ENCODE data around the gene RANBP3L.
"Not testable (repeated sequence)": the region's sequence is repeated elsewhere in the genome, so short reads cannot be mapped to it uniquely, and the experiment has no call there.

RANBP3L gene

GRCh38 chr5:36301858-36302603 is at the start of gene RANBP3L:
RANBP3L (minus strand) TSS chr5:36301902; CDS start chr5:36301416, 486 bp downstream.
- no peak for DNase-seq

- no peak for DNase-seq
Measured at GRCh38 chr5:36346896-36347690, 45.4 kb upstream of the RANBP3L start.

GRCh38 chr5:36344899-36345298 is 43.2 kb upstream of the RANBP3L start:
- DNase-seq: no peak

- not testable (repeated sequence) for DNase-seq
Measured at GRCh38 chr5:36341720-36342119, 40.0 kb upstream of the RANBP3L start.

DNA sequence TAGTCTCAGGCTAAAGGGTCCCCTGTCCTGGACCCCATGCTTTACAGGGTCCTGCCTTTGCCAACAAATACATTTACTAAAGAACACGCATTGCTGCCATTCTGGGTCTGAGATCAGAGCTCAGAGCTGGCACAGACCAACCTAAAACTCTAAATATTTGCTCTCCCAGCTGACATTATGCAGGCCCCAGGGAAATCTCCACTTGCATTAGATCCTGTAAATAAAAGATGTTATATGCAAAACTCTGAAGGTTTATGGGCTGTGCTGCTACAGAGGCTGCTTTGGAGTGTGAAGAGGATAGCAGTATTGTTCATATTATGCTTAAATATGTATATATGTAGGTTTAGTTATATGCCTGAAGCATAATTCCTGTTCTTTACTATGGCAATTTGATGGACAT is 35.9 kb upstream of the RANBP3L start:
- no peak for DNase-seq

DNA sequence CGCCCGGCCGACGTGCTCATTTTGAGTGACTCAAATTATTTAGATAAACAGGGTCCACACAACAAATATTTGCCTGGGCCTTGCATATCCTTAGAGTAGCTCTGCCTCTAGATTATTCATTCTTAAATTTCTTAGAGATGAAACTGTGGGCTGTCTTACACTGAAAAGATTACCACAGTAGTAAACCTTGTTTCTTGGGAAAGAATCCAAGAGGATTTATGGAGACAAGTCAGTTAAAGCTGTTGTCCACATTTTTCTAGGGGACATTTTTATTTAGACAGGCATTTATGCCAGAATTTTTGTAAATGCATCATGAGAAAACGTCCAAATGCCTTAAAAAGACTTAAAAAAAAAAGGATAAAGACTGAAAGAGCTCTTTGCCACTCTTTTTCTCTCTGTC is 32.6 kb upstream of the RANBP3L start:
- DNase-seq: no peak

DNA sequence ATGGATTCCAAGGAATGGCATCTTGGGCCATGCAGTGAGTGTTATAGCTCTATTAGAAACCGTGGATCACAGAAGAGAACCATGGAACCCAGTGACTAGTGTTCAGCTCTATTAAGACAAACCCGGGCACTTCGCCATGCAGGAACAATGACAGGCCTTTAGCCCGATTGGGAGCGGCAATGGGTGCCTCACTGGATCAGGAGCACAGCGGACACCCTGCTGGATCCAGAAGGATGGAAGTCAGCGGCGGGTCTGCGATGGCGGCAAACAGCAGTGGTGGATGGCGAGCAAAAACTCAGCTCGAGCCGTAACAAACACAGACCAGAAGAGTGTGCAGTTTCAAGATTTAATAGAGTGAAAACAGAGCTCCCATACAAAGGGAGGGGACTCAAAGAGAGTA is 31.0 kb upstream of the RANBP3L start:
- DNase-seq: not testable (repeated sequence)

DNA sequence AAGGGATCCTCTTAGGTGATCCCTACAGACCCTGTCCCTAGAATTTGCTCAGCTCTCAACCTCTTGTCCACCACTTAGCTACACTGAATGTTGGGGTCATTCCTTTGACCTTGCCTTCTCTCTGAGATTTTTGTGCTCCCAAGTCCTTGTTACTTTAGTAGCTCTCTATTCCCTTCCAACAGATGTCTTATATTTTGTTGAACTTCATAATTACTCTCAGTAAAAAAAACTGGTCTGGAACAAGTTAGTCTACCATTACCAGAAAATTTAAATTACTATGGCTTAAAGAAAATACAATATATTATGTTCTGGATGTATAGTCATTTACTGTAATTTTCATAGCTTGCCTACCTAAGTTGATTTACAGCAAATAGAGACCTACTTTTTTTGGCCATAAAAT is 23.5 kb upstream of the RANBP3L start:
- DNase-seq: no peak

DNA sequence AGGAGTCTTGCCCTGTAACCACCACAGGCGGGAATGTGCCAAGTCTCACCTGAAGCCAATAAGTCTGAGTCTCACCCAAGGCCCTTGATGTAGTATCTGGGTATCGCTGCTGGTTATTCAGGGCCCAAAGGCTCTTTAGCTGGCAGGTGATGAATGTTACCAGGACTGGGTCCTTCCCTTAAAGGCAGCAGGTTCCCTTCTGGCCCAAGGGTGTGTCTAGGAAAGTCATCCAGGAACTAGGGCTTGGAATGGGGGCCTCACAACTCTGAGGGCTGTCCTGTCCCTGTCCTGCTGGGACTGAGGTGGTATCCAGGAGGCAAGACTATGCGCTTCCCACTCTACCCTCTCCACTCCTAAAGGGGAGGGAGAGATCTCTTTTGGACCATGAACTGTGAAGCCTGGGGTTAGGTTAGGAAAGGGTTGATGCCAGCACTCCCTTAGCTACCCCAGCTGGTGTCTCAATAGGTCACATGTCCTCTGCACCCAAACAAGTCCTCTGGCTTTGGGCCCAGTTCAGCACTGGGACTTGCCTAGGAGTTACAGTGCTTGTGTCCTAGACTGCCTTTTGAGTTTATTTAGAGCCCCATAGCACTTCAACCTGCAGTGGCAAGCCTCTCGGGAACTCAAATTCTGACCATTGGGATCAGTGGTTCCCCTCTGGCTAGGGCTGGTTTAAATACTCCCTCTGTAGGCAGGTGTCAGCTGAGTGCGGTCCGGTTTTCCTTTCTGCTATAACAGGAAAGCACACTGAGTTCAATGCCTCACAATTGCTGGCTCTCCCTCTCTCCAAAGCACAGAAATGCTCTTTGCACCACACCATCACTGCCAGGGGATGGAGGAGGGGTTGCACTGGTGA is 22.5 kb upstream of the RANBP3L start:
- DNase-seq: no peak

GRCh38 chr5:36312953-36313672 is 11.4 kb upstream of the RANBP3L start:
- DNase-seq: no peak

DNA sequence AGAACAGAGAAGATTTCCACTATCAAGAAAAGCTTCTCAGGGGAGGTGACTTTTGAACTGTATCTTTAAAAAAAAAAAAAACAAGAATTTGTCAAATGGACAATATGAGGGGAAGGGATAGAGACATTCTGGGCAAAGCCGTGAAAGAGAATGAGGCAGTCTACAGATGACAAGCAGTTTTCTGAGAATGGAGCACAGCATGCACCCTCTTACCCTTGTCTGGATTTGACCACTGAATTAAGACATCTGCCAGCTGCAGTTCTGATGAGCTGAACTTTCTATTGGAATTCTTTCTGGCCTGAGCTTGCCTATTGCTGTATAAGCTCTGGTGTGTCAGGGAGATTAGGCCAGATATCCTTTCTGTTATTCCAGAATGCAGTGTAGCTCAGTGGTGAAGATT is 10.3 kb upstream of the RANBP3L start:
- DNase-seq: no peak

DNA sequence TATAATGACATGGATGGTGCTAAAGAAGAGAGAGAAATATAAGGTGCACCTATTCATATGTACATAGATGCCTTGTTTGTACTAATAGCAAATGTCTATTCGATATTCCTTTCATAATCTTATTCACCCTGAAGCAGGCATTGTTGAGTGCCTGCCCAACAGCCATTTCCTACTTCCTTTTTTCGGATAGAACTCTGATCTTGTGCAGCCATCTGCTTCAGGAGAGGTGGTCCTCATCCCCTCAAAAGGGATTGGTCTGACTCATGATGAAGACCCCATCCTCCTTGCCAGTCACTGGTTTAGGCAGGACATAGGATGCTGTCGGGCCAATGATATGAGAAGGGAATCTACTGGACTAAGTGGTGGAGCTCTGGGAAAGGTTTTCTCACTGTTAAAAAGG is 8.4 kb upstream of the RANBP3L start:
- DNase-seq: no peak

- DNase-seq: no peak
Measured at GRCh38 chr5:36305571-36306326, 4.0 kb upstream of the RANBP3L start.

- DNase-seq: no peak
Measured at GRCh38 chr5:36304095-36304805, 2.5 kb upstream of the RANBP3L start.

- DNase-seq: no peak
Measured at GRCh38 chr5:36300927-36301540, 668 bp downstream of the RANBP3L start.

DNA sequence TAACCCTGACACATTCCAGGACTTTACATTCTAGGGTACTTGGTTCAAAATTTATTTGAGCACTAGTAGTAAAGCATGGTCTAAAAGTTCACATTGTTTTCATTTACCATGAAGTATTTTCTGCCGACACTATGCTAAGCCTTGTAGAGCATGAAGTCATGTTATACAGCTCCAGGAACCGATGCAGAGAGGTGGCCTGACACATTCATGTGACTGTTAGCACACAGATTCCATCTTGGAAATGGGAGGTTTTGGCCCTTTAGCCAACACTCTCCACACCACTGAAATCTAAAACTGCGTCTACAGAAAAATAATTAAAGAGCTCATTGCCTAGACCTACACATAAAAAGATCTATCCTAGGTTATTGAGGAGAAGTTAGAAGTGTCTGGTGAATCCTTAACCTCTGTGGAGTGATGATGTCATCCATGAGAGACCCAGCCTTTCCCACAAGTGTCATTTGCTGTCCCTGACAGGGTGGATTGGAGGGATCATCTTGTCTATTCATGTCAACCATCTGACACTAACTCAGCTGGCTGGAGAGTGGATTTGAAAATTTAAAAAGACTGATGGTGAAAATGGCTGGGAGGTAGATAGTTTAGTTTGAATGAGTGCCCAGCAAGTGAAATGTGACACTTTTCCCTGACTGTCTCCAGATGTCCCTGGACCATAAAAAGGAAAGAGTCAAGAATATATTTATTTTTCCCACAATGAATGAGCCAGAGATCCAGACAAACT is 1.3 kb downstream of the RANBP3L start:
- no peak for DNase-seq

DNA sequence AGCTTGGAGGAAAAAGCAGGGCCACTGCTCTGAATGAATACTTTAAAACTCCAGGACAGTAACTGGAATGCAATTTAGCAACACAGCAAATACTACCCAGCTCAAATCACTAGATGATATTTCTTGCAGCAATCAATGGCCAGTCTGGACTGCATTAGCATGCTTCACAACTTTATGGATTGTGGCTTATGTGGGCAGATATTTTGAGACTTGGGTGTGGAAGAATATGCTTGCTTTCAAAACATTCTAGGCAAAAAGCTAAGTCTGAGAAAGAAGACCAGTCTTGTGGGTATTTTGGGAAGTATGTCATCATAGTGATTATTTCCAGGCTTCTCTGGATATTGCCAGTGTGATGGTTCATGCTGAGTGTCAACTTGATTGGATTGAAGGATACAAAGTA is 3.1 kb downstream of the RANBP3L start:
- DNase-seq: no peak

- DNase-seq: no peak
Measured at GRCh38 chr5:36297653-36298052, 4.0 kb downstream of the RANBP3L start.

DNA sequence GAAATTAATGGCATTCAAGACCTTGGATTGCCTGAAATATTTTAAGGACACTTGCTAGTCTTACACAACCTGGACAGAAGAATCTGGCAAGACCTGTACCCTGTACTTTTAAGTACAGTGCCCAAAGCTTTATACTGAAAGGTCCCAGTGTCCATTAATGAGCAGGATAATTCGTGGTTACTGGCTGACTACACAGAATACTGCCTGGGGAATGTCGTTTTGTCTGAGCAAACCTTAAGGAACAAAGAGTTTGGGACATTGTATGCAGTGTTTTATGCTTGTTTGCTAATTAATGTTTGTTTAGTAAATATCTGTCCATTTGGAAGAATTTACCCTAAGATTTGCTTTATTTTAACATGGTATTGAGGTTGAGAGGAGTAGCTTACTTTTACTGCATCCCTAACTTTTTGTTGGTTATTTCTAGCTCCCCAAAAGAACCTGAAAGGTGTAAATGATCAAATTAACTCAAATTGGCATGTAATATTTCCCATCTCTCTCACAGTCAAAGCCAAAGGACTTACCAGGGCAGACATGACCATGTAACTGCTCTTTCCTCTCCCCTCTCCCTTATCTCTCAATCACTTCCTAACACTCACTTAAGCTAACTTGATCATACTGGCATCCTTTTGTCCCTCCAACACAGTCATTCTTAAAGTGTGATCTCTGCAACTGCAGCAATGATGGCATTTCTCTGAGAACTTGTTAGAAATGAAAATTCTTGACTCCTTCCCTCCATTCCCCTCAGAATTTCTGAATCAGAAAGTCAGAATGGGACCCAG is 15.7 kb downstream of the RANBP3L start:
- no peak for DNase-seq
